HG03045 (cell line): ENCODE results near the gene IL19.

Experiments used
- ATAC-seq: cut with Tn5 transposase; IDR thresholded peaks from one replicate; pipeline ENCODE4 v1.9.1; 2021; ENCODE audit warnings: mild to moderate bottlenecking, moderate library complexity; ENCODE audit not compliant: unreplicated experiment

Gene IL19

GRCh38 chr1:206797534-206798383 lies 27.2 kb downstream of the IL19 start:
- no peak for ATAC-seq

DNA sequence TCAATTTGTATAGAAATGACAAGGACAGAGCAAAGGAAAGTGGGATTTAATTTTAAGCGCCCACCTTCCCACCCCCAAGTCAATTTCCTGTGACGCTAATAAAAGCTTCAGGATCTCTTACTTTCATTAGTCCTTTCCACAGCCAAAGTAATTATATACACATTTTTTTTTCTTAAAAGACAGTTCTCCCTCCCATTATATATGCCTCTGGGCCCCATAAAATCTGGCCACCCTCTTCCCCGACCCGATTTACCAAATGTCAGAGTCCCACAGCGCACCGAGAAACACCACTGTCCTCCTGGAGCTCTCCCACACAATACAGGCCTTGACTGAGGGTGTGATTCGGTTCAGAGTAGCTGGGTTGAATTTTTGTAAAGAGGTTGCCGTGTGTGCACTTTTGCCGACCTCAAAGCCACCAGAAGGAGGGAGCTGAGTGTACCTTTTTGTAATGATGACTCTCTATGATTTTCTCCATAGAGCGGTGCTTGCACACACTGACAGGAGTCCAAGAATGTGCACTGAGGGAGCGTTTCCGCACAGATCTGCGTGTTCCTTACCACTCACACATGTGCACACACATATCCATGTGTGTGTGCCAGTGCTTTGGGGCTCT lies 27.9 kb downstream of the IL19 start:
- ATAC-seq: no peak

GRCh38 chr1:206799311-206799710 lies 28.7 kb downstream of the IL19 start:
- no peak for ATAC-seq

DNA sequence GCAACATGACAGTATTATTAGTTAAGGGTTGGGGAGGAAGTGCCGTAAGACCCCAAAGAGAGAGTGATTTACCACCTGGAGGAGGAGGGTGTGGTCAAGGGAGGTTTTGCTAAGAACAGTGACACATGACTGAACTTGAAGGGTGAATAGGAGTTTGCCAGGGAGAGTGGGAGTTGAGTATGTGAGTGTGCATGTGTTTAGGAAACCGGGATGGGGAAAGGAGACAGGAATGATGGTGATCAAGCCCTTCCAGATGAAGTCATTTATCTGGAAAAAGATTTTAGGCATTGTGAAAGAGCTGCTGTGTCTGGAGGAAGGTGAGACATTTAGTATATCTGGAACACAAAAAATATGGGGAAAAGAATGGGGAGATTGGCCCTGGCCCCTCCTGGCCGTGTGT lies 29.8 kb downstream of the IL19 start:
- no peak for ATAC-seq

- no peak for ATAC-seq
Measured at GRCh38 chr1:206800891-206801290, 30.3 kb downstream of the IL19 start.

DNA sequence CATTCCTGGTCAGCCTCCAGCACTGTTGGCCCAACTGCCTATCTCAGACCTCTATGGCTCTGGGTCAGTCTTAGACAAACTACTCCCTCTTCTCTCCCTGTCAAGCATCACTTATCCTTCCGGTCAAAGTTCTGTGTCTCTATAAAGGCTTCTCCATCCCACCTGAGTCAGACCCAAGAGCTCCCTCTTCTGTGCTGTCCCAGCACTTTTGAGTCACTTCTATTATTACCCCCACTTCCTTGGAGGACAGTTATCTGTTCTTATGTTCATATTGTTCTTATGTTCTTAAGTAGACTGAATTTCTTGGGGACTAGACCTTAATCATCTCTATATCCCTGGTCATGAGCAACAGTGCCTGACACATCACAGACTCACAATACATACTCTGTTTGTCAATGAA lies 30.9 kb downstream of the IL19 start:
- ATAC-seq: no peak

DNA sequence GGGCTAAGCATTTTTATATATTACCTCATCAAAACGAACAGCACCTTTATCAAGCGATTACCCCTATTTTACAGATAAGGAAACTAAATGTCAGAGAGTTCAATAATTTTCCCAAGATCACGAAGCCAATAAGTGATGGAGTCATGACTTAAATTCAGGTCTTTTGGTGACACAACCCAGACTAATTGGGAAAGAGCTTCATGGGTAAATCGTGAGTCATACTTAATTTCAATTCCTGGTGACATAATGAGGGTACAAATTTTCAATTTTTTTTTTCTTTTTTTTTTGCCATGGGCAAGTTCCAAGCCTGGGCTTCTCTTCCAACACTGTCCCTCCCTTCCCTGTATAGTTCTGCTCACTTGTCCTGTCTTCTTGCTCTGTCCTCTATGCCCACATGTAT lies 31.8 kb downstream of the IL19 start:
- ATAC-seq: no peak

DNA sequence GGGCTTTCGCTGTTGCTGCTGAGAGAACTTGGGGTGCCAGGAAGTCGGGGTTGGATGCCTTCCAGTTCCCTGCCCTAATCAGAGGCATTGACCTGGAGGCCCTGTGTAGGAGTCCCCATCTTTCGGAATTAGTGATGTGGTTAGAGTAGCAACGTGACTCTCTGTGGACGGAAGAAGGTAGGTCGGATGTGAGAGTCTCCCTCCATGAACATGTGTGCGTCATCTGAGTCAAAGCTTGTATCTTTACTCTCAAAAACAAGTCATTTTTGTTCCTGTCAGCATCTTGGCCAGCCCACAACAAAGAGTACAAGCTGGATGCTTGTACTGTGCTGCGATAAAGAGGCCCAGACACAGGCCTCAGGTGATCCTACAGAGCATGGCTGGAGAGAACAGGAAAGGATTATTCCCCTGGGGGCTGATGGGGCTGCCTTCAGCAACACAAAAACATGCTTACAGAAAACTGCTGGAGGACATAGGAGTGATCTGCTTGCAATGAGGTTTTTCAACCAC lies 32.7 kb downstream of the IL19 start:
- peak; percentile 95 for ATAC-seq

DNA sequence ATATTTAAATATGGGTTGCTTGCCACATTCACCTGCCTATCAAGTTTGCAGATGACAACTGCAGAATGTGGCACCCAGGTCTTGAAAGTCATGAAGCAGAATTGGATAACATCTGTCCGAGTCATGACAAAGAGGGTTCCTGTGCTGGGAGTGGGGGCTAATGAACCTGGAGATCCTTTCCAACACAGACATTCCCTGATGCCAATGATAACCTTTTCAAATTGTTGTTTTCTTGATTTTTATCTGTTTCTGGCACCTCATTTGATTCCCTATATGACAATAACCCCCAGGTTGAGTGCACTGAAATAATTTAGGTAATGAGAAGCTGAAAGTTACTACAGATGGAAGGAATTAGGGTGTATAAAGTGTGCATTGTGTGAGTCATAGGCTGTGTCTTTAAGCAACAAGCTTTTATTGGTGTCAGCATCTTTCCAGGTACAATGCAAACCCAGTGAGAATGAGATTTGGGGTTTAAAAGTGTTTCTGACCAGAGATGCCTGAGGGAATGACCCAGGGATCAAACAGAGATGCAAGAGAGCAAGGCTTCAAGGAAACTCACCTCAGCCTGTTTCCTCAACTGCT lies 33.7 kb downstream of the IL19 start:
- ATAC-seq: no peak

GRCh38 chr1:206805357-206805756 lies 34.8 kb downstream of the IL19 start:
- no peak for ATAC-seq

- no peak for ATAC-seq
Measured at GRCh38 chr1:206808615-206809014, 38.0 kb downstream of the IL19 start.

- ATAC-seq: no peak
Measured at GRCh38 chr1:206809504-206810084, 39.0 kb downstream of the IL19 start.

GRCh38 chr1:206812471-206812870 lies 41.9 kb downstream of the IL19 start:
- ATAC-seq: no peak

GRCh38 chr1:206814716-206815341 lies 44.3 kb downstream of the IL19 start:
- no peak for ATAC-seq

DNA sequence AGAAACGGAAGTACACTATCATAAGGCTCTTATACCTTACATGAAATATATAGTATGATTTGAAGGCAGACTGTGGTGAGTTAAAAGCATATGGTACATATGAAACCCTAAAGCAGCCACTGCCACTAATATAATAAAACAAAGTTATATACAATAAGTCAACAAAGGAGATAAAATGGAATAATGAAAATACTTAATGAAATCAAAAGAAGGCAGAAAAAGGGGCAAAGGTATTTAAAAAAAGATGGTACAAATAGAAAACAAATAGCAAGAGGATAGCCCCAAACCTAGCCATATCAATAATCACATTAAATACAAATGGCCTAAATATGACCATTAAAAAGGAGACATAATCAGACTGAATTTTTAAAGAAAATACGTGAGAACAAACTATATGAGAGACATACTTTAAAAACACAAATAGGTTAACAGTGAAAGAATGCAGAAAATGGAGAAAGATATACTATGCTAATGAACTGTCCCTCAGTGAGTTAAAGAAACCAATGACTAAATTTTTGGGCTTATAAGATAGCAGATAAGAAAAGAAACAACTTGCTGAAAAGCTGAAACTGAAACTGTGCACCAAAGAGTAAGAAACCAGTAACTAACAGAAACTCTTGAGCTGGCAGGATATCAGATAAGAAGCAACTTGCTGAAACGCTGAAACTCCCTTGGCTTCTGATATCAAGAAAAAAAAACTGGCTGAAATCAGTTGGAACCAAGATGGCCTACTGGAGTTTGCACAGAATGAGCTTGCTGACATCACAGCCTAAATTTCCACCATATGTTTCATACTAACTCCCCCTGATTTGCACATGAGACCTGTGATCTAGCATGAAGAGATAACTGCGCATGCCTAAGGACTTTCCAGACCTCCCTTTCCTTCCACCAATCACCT lies 46.1 kb downstream of the IL19 start:
- ATAC-seq: no peak

DNA sequence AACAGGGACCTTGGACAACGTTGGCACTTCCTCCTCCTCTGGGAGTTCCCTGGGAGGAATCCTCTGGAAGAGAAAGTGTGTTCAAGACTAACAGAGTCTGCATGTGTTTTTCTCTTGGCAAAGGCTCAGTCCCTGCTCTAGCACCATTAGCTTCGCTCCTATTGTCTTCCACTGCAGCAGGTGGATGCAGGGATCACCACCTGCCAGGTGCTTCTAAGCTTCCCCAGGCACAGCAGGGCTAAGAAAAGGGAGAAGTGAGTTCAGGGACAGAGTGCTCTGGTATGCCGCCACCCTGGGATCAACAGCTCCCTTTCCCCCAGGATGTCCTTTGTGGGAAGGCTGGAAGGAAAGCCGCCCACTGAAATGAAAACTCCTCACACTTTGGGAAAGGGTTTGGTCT lies 50.9 kb downstream of the IL19 start:
- no peak for ATAC-seq

DNA sequence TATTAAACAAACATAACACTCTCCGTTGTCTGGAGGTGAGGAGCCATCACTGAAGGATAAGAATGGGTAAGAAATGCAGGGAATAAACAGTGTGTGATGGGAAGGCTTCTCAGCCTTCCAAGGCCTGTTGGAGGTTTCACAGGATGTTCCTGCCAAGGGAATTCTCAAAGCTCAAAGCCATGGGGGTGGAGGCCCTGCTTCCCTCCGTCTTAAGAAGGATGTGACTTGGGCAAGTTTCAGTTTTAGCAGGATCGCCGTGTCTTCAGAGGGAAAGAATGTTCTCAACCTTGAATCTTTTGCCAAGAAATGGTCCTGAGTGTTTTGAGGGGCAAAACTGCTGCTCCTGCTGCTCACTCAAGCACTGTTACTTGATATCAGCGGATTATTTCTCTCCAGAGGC lies 53.2 kb downstream of the IL19 start:
- ATAC-seq: no peak

DNA sequence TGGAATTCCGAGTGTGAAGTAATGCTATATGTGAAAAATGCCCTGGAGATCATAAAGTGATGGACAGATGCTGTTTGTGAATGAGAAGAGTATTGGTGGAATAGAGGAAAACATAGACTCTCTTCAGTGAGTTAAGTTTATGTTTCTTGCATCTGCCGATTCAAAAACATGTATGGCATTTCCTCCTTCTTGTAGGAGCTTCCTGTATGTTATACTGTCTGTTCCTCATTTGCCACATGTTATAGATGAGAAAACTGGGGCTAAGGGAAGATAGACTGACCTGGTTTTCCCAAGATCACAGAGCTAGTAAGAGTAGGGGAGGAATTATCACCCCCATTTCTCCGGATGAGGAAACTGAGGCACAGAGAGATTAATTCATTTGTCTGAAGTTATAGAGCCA lies 53.8 kb downstream of the IL19 start:
- ATAC-seq: no peak

- ATAC-seq: no peak
Measured at GRCh38 chr1:206826394-206826793, 55.8 kb downstream of the IL19 start.

- ATAC-seq: no peak
Measured at GRCh38 chr1:206828061-206828460, 57.5 kb downstream of the IL19 start.
